Ovary (tissue), 9 donors: Measurements from ENCODE around the gene DDX49. TPM values are rescaled to one million over a fixed set of nuclear protein-coding genes. Genes with fewer than 3 reads are reported as not detected.
A peak's percentile ranks its signal among the peaks of the same experiment; 100 is the strongest.

Experiments used
- DNase-seq, 5 donors: peaks; one replicate each; pipeline ENCODE4 v3.0.0-alpha.2; 2019 to 2020
- H3K27ac ChIP-seq, 2 donors: fragments of 200-600 bp; one replicate each; pipeline versions ENCODE4 v1.5.1 to v1.8.0; 2019 to 2022
- H3K27me3 ChIP-seq: fragments of 200-600 bp; one replicate; pipeline ENCODE4 v1.8.0; 2022
- H3K36me3 ChIP-seq: fragments of 200-600 bp; sonication (generic); one replicate; pipeline ENCODE4 v1.5.1; 2019
- H3K4me1 ChIP-seq: one replicate; pipeline ENCODE4 v1.8.1; 2013; ENCODE audit warnings: mild to moderate bottlenecking, moderate library complexity; ENCODE audit not compliant: insufficient read depth
- H3K4me3 ChIP-seq: fragments of 200-600 bp; sonication (generic); one replicate; pipeline ENCODE4 v1.5.1; 2017
- H3K9me3 ChIP-seq, 2 donors: fragments of 200-600 bp in 1 of 2; sonication (generic) in 1 of 2; one replicate each; pipeline versions ENCODE4 v1.5.1 to v1.8.1; 2013 to 2019; ENCODE audit warnings: mild to moderate bottlenecking in 1 of 2, moderate library complexity in 1 of 2
- CTCF ChIP-seq, 3 donors: fragments of 450-650 bp in 2 of 3; fragments of 200-600 bp in 1 of 3; IDR thresholded peaks; one replicate each; pipeline versions ENCODE4 v1.5.1 to v1.8.0; 2016 to 2022; ENCODE audit warnings: antibody characterized with exemption in 3 of 3, mild to moderate bottlenecking in 1 of 3
- EP300 ChIP-seq: sonication (generic); formaldehyde crosslinking; IDR thresholded peaks from one replicate; pipeline ENCODE4 v1.6.1; 2017; ENCODE audit warnings: antibody characterized with exemption
- POLR2A ChIP-seq: fragments of 450-650 bp; IDR thresholded peaks from one replicate; pipeline ENCODE4 v1.6.1; 2017; ENCODE audit warnings: antibody characterized with exemption, mild to moderate bottlenecking, moderate library complexity
- WGBS, 3 donors: extraction: QIAGEN DNeasy Blood & Tissue Kit in 1 of 3; methylation state at CpG; one replicate each; pipeline versions ENCODE4 v1.1.5 to v1.1.7; 2013 to 2017; 5-methylcytosine and 5-hydroxymethylcytosine counted together
- intact Hi-C, 4 donors: fragments of 100-400 bp; cut with DNase I; formaldehyde crosslinking; loops; one replicate each; pipeline versions ENCODE4 v1.11.0 to v1.15.1; 2022 to 2023
- polyA plus RNA-seq, 2 donors: library from polyadenylated mRNA; stranded (reverse); fragments of 200-250 nt in 1 of 2; fragments of 350-450 nt in 1 of 2; fragmentation: Illumina TruSeq in 1 of 2; extraction: RNeasy Lipid Tissue Mini Kit (QIAGEN cat#74804) in 1 of 2; gene quantifications; one replicate each; pipeline ENCODE4 v1.2.3, GENCODE V29; 2013 to 2014
- total RNA-seq, 7 donors: library from RNA; depleted of rRNA in 2 of 7; stranded (reverse); fragments of >200 nt in 2 of 7; fragmentation: NEBNext Ultra II Directional in 3 of 7; extraction: Animal tissue kit (Norgen Biotek cat#: 25700) in 3 of 7; gene quantifications; one replicate each; pipeline versions ENCODE4 v1.1.0 to v1.2.4, GENCODE V29; 2016 to 2023
- donor health status: DM: no; HTN: no; CAD: no; lungs with moderate emphysema.
- donor health status: DM: no; HTN: no; CAD: no.
- donor health status: Bipolar disorder and iron deficiency.
- donor health status: DM: yes; HTN: yes; CAD: no.
- donor health status: DM: no; HTN: no; CAD: no.
- donor health status: DM: yes; HTN: yes; CAD: no.

The DDX49 gene
- total and polyA plus RNA-seq, 9 donors, result 19.4 to 37.9 (median 32.8) TPM

GRCh38 chr19:18875726-18876125 lies 43.8 kb upstream of the DDX49 start:
- Histone ChIP-seq H3K4me1 (no peaks in the 10 kb centered on the region), H3K27ac (no peak overlapping the region), H3K36me3 (no peaks in the 10 kb centered on the region), H3K9me3 (no peaks in the 10 kb centered on the region), H3K4me3 (no peak overlapping the region), H3K27me3 (no peaks in the 10 kb centered on the region)
- 35 to 59% (median 54%) methylated on average over 5 of the region's 5 CpGs for WGBS, 3 donors
- intact Hi-C loops, result no loop called here
- DNase-seq, result no peak
- no peak for TF ChIP-seq EP300
- TF ChIP-seq POLR2A, result no peak
- TF ChIP-seq CTCF (IDR thresholded peaks at IDR 0.05), result no peak

- Histone ChIP-seq H3K4me1 (no peaks in the 10 kb centered on the region), H3K27ac (no peak overlapping the region), H3K27me3 (no peaks in the 10 kb centered on the region), H3K9me3 (no peaks in the 10 kb centered on the region), H3K36me3 (no peaks in the 10 kb centered on the region), H3K4me3 (no peak overlapping the region)
- no peak for DNase-seq
- WGBS, 3 donors, result 94 to 95% (median 94%) methylated on average over 7 of the region's 7 CpGs
- no peak for TF ChIP-seq EP300
- no peak for TF ChIP-seq CTCF (IDR thresholded peaks at IDR 0.05)
- no peak for TF ChIP-seq POLR2A
- intact Hi-C loops, result no loop called here
These were observed 42.6 kb upstream of the DDX49 start for GRCh38 chr19:18876865-18877264.

DNA sequence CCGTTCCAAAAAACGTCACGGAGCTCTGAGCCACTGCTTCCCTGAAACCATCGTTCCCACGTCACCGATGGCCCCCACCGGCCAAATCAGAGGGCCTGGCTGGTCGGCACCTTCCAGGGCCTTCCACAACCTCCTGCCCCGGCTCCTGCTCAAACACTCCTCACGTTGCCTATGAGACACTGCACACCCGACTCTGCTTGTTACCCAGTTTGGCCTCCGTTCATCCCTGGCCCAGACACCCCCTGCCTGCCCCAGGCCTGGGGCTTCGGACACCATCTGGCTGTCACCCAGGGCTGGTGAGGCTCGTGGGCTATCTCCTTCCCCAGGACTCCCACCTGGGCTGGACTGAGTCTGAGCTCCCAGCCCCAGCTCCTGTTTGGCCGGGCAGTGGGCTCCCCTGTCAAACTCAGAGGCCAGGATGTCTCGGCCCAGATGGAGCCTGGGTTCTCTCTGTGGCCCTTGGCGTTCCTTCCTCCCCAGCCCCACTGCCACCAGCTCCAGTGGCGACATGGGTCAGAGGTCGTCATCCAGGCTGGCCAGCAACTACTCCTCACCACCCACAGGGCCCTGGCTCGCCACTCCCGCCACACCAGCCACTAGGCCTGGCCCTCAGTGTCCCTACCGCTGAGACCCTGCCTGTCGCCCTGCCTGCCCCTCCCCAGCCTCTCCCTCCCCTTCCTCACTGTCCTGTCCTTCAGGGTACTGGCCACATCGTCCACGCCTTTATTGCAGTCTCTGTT lies 41.3 kb upstream of the DDX49 start:
- DNase-seq, result peak in 2 of 5 donors; percentile 17 to 22
- no peak for TF ChIP-seq EP300
- TF ChIP-seq CTCF (IDR thresholded peaks at IDR 0.05), result no peak
- no peak for TF ChIP-seq POLR2A
- WGBS, 3 donors, result 86 to 92% (median 87%) methylated on average over 25 of the region's 25 CpGs
- Histone ChIP-seq H3K4me1 (no peaks in the 10 kb centered on the region), H3K9me3 (no peaks in the 10 kb centered on the region), H3K27me3 (no peaks in the 10 kb centered on the region), H3K36me3 (no peaks in the 10 kb centered on the region), H3K27ac (no peak overlapping the region), H3K4me3 (no peak overlapping the region)
- intact Hi-C loops, result no loop called here

DNA sequence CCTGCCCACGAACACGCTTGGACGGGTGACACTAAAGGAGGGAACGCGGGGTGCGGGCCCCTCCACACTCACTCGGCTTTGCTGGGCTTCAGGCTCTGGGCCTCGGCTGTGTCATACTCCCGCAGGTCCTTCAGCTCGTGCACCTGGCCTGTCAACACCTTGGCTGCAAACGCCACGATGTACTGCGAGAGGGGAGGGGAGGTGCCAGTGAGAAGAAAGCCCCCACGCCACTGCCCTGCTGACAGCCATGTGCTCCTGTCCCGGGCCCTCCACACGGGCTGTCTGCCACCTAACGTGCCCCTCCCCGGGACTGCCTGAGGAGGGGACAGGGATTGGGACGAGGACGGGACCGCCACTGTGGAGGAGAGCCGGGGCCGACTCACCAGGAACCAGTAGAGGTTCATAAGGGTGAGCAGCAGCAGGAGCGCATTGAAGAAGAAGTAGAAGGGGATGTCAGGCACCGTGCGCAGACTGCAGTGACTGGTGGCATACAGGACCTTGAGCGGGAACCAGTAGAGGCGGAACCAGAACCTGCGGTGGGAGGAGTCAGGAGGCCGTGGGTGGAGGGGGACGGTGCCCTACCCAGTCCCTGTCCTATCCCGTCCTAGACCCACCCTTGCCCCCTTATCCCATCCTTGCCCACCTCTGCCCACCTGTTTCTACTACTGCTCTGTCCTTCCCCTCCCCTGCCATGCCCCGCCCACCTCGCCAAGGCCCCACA lies 40.5 kb upstream of the DDX49 start:
- no peaks in the 10 kb centered on the region for H3K4me1 ChIP-seq
- intact Hi-C loops, result no loop called here
- 87 to 90% (median 87%) methylated on average over 34 of the region's 34 CpGs for WGBS, 3 donors
- H3K27ac ChIP-seq, result no peak overlapping the region
- H3K36me3 ChIP-seq, result no peaks in the 10 kb centered on the region
- no peak for TF ChIP-seq EP300
- TF ChIP-seq POLR2A, result no peak
- no peak for TF ChIP-seq CTCF (IDR thresholded peaks at IDR 0.05)
- peak in 2 of 5 donors; percentile 16 to 22 for DNase-seq
- H3K9me3 ChIP-seq, result no peaks in the 10 kb centered on the region
- no peak overlapping the region for H3K4me3 ChIP-seq
- no peaks in the 10 kb centered on the region for H3K27me3 ChIP-seq
